KBM-7 (cell line): ENCODE measurements around the gene BEST3.

ENCODE experiments used
- DNase-seq: peaks from one replicate; pipeline ENCODE4 v3.0.0-alpha.2; 2015
- in situ Hi-C: fragments of 300-500 bp; cut with MboI; formaldehyde crosslinking; loops from 2 replicates; pipeline ENCODE4 v1.14.3; 2020; ENCODE audit warnings: low sequenced_read_pairs, low pct_unique_long_range_greater_than_20kb, mixed read lengths

BEST3 gene

GRCh38 chr12:69698769-69699540 is at the start of gene BEST3:
TSS of gene BEST3 (minus strand) at chr12:69699303. CDS start at chr12:69697798, 1,505 bp downstream.
- in situ Hi-C loops = no loop called here
- DNase-seq = no peak

- in situ Hi-C loops = no loop called here
- DNase-seq = no peak
Measured at GRCh38 chr12:69744109-69744508, 45.0 kb upstream of the BEST3 start.

GRCh38 chr12:69739287-69740191 is 40.4 kb upstream of the BEST3 start:
- in situ Hi-C loops = no loop called here
- peak; percentile 74 for DNase-seq

- DNase-seq = peak; percentile 86
- in situ Hi-C loops = no loop called here
Measured at GRCh38 chr12:69738351-69739286, 39.5 kb upstream of the BEST3 start, which contains the start of gene RAB3IP. TSS of gene RAB3IP (plus strand) at chr12:69738860. CDS start at chr12:69755409, 16,549 bp downstream.

- no peak for DNase-seq
- in situ Hi-C loops = no loop called here
Measured at GRCh38 chr12:69733638-69734037, 34.5 kb upstream of the BEST3 start.

- in situ Hi-C loops = no loop called here
- no peak for DNase-seq
Measured at GRCh38 chr12:69732088-69732487, 33.0 kb upstream of the BEST3 start.

GRCh38 chr12:69726922-69727321 is 27.8 kb upstream of the BEST3 start:
- in situ Hi-C loops = no loop called here

GRCh38 chr12:69720750-69721149 is 21.6 kb upstream of the BEST3 start:
- in situ Hi-C loops = no loop called here
- DNase-seq = no peak

More at GRCh38 chr12:69726922-69727321, 27.8 kb upstream of the BEST3 start:
- no peak for DNase-seq

GRCh38 chr12:69719336-69720316 is 20.5 kb upstream of the BEST3 start:
- in situ Hi-C loops = no loop called here
- DNase-seq = no peak

GRCh38 chr12:69714542-69714941 is 15.4 kb upstream of the BEST3 start:
- in situ Hi-C loops = no loop called here
- no peak for DNase-seq

- DNase-seq = no peak
- in situ Hi-C loops = no loop called here
Measured at GRCh38 chr12:69712826-69713225, 13.7 kb upstream of the BEST3 start.

- no peak for DNase-seq
Measured at GRCh38 chr12:69708649-69709048, 9.5 kb upstream of the BEST3 start.

GRCh38 chr12:69704357-69704756 is 5.3 kb upstream of the BEST3 start:
- DNase-seq = no peak
- in situ Hi-C loops = no loop called here

More at GRCh38 chr12:69708649-69709048, 9.5 kb upstream of the BEST3 start:
- in situ Hi-C loops = no loop called here

- in situ Hi-C loops = no loop called here
- DNase-seq = no peak
Measured at GRCh38 chr12:69703146-69703642, 4.1 kb upstream of the BEST3 start.

GRCh38 chr12:69701826-69702225 is 2.7 kb upstream of the BEST3 start:
- no peak for DNase-seq
- in situ Hi-C loops = no loop called here

- no peak for DNase-seq
- in situ Hi-C loops = no loop called here
Measured at GRCh38 chr12:69698054-69698453, 1.0 kb downstream of the BEST3 start.

- in situ Hi-C loops = no loop called here
- DNase-seq = no peak
Measured at GRCh38 chr12:69694123-69694522, 5.0 kb downstream of the BEST3 start.

- no peak for DNase-seq
- in situ Hi-C loops = no loop called here
Measured at GRCh38 chr12:69689638-69690037, 9.5 kb downstream of the BEST3 start.
